Uterus (tissue), 4 donors: ENCODE data around the gene LPCAT3. TPM values are rescaled to one million over a fixed set of nuclear protein-coding genes. Genes with fewer than 3 reads are reported as not detected.
"Not testable (repeated sequence)": the region's sequence is repeated elsewhere in the genome, so short reads cannot be mapped to it uniquely, and the experiment has no call there.

ENCODE experiments used
- DNase-seq, 2 donors: peaks; one replicate each; pipeline ENCODE4 v3.0.0-alpha.2; 2019 to 2020
- H3K27ac ChIP-seq, 2 donors: fragments of 200-600 bp; sonication (generic); 1 replicate in 1 of 2; 2 replicates in 1 of 2; pipeline ENCODE4 v1.5.1; 2016 to 2018
- H3K27me3 ChIP-seq, 2 donors: fragments of 200-600 bp; sonication (generic); one replicate each; pipeline ENCODE4 v1.5.1; 2018 to 2019; ENCODE audit warnings: control low read depth in 1 of 2
- H3K36me3 ChIP-seq, 2 donors: fragments of 200-600 bp; sonication (generic); one replicate each; pipeline ENCODE4 v1.5.1; 2019; ENCODE audit warnings: control low read depth in 1 of 2
- H3K4me1 ChIP-seq, 2 donors: fragments of 200-600 bp; sonication (generic); one replicate each; pipeline ENCODE4 v1.5.1; 2018 to 2019; ENCODE audit warnings: control low read depth in 1 of 2
- H3K4me3 ChIP-seq, 2 donors: fragments of 200-600 bp; sonication (generic); 1 replicate in 1 of 2; 2 replicates in 1 of 2; pipeline ENCODE4 v1.5.1; 2018 to 2019; ENCODE audit warnings: mild to moderate bottlenecking in 1 of 2
- H3K9me3 ChIP-seq, 2 donors: fragments of 200-600 bp; sonication (generic); one replicate each; pipeline ENCODE4 v1.5.1; 2019; ENCODE audit warnings: control low read depth in 1 of 2
- POLR2A ChIP-seq, 2 donors: fragments of 450-650 bp; IDR thresholded peaks; one replicate each; pipeline ENCODE4 v1.6.1; 2016; ENCODE audit warnings: antibody characterized with exemption in 2 of 2, mild to moderate bottlenecking in 1 of 2, moderate library complexity in 1 of 2
- intact Hi-C: fragments of 100-400 bp; cut with DNase I; formaldehyde crosslinking; loops from one replicate; pipeline ENCODE4 v1.15.1; 2023; ENCODE audit warnings: low total_unique reads
- total RNA-seq, 4 donors: library from RNA; depleted of rRNA in 3 of 4; stranded (reverse); fragments of >200 nt in 3 of 4; gene quantifications; one replicate each; pipeline versions ENCODE4 v1.1.0 to v1.2.4, GENCODE V29; 2014 to 2023
- TF ChIP-seq, protein P1 (sequence below), 4 experiments: fragments of 200-600 bp in 2 of 4; fragments of 450-650 bp in 2 of 4; sonication (generic) in 2 of 4; IDR thresholded peaks; one replicate each; pipeline ENCODE4 v1.5.1; 2016 to 2019; ENCODE audit warnings: antibody characterized with exemption in 4 of 4, mild to moderate bottlenecking in 2 of 4, moderate library complexity in 1 of 4
- donor health status: DM: yes; HTN: yes; CAD: no.

The LPCAT3 gene
- total RNA-seq, 4 donors from 2014 or later: 10.2 to 45.1 (median 17.1) TPM

DNA sequence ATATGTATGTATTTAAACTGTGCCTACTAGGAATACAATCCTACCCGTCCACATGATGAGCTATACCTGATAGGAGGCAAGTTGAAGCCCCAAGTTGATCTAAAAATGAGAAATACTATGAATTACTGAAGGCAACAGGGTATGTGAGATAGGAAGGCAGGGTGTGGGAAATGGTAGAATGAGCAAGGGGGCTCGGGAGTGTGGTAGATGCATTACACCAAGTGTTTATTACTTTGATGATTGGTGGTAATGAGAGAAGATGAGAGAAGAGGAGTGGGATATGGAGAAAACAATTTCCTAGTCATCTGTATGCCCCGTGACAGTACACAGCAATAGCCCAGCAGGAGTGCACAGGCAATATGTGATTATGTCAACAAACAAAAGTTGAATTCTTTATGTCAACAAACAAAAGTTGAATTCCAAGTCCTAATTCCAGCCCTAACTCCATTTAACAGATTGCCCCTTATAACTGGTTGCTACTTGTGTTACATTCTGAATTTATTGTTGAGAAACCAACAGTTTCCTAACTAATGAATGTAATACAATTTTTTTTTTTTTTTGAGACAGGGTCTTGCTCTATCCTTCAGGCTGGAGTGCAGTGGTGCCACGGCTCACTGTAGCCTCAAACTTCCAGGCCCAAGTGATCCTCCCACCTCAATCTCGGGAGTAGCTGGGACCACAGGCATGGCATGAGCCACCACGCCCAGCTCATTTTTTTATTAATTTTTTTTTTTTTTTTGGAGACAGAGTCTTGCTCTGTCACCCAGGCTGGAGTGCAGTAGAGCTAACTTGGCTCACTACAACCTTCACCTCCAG is 2.5 kb downstream of the LPCAT3 start:
- Histone ChIP-seq H3K27ac (no peak overlapping the region), H3K4me1 (no peaks in the 10 kb centered on the region), H3K4me3 (no peak overlapping the region), H3K9me3 (no peaks in the 10 kb centered on the region), H3K36me3 (no peaks in the 10 kb centered on the region), H3K27me3 (no peaks in the 10 kb centered on the region)
- no peak for TF ChIP-seq POLR2A (IDR thresholded peaks at IDR 0.05)
- TF ChIP-seq, protein P1, sequence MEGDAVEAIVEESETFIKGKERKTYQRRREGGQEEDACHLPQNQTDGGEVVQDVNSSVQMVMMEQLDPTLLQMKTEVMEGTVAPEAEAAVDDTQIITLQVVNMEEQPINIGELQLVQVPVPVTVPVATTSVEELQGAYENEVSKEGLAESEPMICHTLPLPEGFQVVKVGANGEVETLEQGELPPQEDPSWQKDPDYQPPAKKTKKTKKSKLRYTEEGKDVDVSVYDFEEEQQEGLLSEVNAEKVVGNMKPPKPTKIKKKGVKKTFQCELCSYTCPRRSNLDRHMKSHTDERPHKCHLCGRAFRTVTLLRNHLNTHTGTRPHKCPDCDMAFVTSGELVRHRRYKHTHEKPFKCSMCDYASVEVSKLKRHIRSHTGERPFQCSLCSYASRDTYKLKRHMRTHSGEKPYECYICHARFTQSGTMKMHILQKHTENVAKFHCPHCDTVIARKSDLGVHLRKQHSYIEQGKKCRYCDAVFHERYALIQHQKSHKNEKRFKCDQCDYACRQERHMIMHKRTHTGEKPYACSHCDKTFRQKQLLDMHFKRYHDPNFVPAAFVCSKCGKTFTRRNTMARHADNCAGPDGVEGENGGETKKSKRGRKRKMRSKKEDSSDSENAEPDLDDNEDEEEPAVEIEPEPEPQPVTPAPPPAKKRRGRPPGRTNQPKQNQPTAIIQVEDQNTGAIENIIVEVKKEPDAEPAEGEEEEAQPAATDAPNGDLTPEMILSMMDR (IDR thresholded peaks at IDR 0.05): no peak
- DNase-seq: no peak
- intact Hi-C loops: no loop called here

DNA sequence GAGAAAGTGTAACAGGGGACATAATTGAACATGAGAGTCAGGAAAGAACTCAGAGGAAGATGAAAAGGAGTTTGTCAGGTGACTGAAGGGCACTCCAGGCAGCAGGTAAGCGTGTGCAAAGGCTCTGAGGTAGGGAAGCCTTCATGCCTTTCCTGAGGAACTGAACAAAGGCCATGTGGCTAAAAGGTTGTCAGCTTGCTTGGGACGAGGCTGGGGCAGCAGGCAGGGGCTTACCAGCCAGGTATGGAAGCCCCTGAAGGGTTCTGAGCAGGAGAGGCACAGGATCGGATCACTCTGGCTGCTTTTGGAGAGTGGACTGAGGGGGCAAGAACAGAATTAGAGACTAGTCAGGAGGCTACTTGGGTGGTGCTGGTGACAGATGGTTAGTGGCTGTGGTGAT is 5.2 kb downstream of the LPCAT3 start:
- no peak overlapping the region for H3K4me3 ChIP-seq
- TF ChIP-seq POLR2A (IDR thresholded peaks at IDR 0.05): no peak
- TF ChIP-seq, protein P1 (IDR thresholded peaks at IDR 0.05): no peak
- no peak for DNase-seq
- intact Hi-C loops: no loop called here
- no peaks in the 10 kb centered on the region for H3K4me1 ChIP-seq
- H3K9me3 ChIP-seq: no peaks in the 10 kb centered on the region
- H3K27me3 ChIP-seq: no peaks in the 10 kb centered on the region
- no peaks in the 10 kb centered on the region for H3K36me3 ChIP-seq
- H3K27ac ChIP-seq: no peak overlapping the region

DNA sequence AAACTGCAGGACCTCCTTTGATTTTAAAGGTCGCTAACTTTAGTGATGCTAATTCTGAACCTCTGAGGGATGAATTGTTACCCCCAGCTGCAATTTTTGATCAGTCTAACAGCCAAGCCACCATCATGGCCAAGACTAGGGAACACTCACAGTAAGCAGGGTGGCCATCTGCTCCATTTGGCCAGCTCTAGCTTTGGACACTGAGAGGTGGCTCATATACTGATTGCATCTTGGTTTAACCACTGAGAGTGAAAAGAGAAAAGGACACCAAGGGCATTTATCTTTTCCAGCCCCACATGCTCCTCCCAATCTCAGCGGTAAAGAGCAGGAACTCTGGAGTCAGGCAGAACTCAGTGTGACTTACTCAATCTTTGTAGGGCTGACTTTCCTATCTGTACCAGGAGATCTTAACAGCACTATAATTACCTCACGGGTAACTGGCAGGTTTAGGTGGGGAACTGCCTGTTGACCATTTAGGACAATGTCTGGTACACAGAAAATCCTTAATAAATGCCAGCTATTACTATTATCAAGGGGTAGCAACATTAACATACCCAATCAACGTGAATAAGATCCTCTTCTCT is 6.2 kb downstream of the LPCAT3 start:
- intact Hi-C loops: no loop called here
- no peak overlapping the region for H3K4me3 ChIP-seq
- H3K27ac ChIP-seq: no peak overlapping the region
- no peaks in the 10 kb centered on the region for H3K36me3 ChIP-seq
- no peaks in the 10 kb centered on the region for H3K4me1 ChIP-seq
- H3K9me3 ChIP-seq: no peaks in the 10 kb centered on the region
- H3K27me3 ChIP-seq: no peaks in the 10 kb centered on the region
- TF ChIP-seq, protein P1 (IDR thresholded peaks at IDR 0.05): no peak
- no peak for TF ChIP-seq POLR2A (IDR thresholded peaks at IDR 0.05)
- no peak for DNase-seq

DNA sequence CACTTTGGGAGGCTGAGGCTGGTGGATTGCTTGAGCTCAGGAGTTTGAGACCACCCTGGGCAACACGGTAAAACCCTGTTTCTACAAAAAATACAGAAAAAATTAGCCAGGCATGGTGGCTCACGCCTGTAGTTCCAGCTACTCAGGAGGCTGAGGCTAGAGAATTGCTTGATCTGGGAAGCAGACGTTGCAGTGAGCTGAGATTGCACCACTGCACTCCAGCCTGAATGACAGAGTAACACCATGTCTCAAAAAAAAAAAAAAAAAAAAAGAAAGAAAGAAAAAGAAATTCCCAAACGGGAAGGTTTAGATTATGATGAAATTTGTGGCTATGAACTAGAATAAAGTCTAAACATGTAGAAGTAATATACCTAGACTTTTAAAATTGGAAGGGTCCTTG is 6.9 kb downstream of the LPCAT3 start:
- H3K4me3 ChIP-seq, DNase-seq, intact Hi-C loops, H3K9me3 ChIP-seq, H3K27ac ChIP-seq, H3K4me1 ChIP-seq, H3K27me3 ChIP-seq, H3K36me3 ChIP-seq: not testable (repeated sequence)

DNA sequence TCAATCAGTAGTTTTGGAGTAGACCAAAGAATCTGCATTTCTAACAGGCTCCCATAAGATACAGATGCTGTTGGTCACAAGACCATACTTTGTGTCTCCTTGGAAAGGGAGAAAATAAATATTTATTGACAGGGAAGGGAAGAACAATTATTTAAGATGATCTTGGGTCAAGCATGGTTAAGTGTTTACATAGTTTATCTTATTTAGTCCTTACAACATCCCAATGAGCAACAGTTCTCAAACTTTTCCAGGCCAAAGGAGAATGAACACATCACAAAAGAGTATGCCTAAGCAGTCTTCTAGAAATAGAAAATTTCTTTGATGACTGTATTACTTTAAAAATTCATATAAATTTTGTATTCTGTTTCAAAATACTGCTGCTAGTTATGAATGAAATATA is 8.8 kb downstream of the LPCAT3 start:
- H3K4me3 ChIP-seq: no peak overlapping the region
- no peak for DNase-seq
- H3K36me3 ChIP-seq: no peaks in the 10 kb centered on the region
- H3K9me3 ChIP-seq: no peaks in the 10 kb centered on the region
- H3K4me1 ChIP-seq: no peaks in the 10 kb centered on the region
- no peak for TF ChIP-seq POLR2A (IDR thresholded peaks at IDR 0.05)
- TF ChIP-seq, protein P1 (IDR thresholded peaks at IDR 0.05): no peak
- no peak overlapping the region for H3K27ac ChIP-seq
- H3K27me3 ChIP-seq: no peaks in the 10 kb centered on the region
- intact Hi-C loops: no loop called here
